Measurements from ENCODE around the gene LRRC49.

The LRRC49 gene

DNA sequence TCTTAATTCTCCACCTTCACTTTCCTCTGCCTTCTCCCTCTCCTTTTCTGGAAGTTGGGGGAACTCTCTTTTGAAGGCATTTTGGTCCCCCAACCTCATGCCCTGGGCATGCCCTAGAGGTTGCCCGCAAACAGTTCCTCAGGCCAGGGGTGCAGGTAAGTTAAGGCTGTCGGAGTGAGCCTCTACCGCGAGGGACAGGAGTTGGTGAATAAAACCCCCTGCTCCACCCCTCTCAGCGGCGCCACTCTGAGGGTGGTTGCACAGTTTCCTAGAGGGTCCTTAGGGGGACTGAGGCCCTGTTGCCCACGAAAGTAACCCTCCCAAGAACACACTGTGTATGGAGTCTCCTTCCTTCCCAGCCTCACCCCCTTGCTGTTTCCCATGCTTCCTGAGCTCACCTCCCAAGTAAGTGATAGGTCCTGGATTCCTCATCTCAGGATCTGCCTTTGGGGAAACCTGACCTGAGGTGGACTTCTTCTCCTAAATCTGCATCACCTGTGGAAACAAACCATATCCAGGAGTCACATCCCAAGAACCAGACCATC lies 199.5 kb downstream of the LRRC49 start:
- no peak for DNase-seq (ENCODE audit: low spot score)

- no peak for DNase-seq (ENCODE audit: low spot score)
These were observed 200.7 kb downstream of the LRRC49 start for GRCh38 chr15:71093054-71094024.

DNA sequence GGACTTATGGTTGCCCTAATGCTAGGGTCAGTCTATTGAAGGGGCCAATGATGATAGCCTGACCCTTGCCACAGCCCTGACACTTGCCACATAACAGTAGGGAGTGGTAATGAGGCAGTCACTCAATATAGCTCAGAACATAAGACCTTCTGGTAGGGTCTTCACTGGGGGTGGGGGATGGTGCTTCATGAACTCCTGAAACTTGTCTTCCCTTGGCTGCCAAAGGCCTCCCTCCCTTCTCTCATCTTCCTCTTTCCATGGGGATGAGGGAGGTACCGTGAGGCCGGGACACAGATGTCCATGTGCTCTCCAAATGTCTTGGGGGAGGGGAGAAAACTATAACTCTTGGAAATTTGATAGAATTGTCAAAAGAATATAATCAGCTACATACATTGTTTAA lies 201.5 kb downstream of the LRRC49 start:
- DNase-seq (ENCODE audit: low spot score), result no peak

GRCh38 chr15:71096676-71097075 lies 204.1 kb downstream of the LRRC49 start:
- DNase-seq (ENCODE audit: low spot score), result no peak

GRCh38 chr15:71097890-71098289 lies 205.3 kb downstream of the LRRC49 start:
- DNase-seq (ENCODE audit: low spot score), result no peak

GRCh38 chr15:71098920-71099319 lies 206.3 kb downstream of the LRRC49 start:
- no peak for DNase-seq (ENCODE audit: low spot score)
